HepG2 (cell line): ENCODE results near the gene ZBTB7C. TPM values are rescaled to one million over a fixed set of nuclear protein-coding genes. Genes with fewer than 3 reads are reported as not detected.

Experiments
- DMAP1 ChIP-seq: IDR thresholded peaks from 2 replicates; pipeline ENCODE4 v1.6.1; 2016
- MAX ChIP-seq: IDR thresholded peaks from 2 replicates; pipeline ENCODE4 v1.6.1; 2012; ENCODE audit warnings: inconsistent platforms
- MYC ChIP-seq: sonication (generic); formaldehyde crosslinking; IDR thresholded peaks from 2 replicates; pipeline ENCODE4 v1.9.0; 2021; ENCODE audit warnings: missing genetic modification reagents, borderline replicate concordance
- MYPOP ChIP-seq: sonication (generic); formaldehyde crosslinking; IDR thresholded peaks from 2 replicates; pipeline ENCODE4 v1.8.1; 2023; ENCODE audit warnings: mild to moderate bottlenecking, moderate library complexity, missing genetic modification reagents
- PAXIP1 ChIP-seq: sonication (generic); formaldehyde crosslinking; conservative IDR thresholded peaks from 2 replicates; pipeline ENCODE4 v1.4.0; 2020; ENCODE audit warnings: mild to moderate bottlenecking, missing genetic modification reagents, moderate library complexity
- RXRA ChIP-seq: sonication (generic); formaldehyde crosslinking; IDR thresholded peaks from 2 replicates; pipeline ENCODE4 v1.5.1; 2020; ENCODE audit warnings: missing genetic modification reagents
- SAP130 ChIP-seq: IDR thresholded peaks from 2 replicates; pipeline ENCODE4 v1.6.1; 2016; ENCODE audit warnings: low read depth
- TBX2 ChIP-seq: sonication (generic); formaldehyde crosslinking; IDR thresholded peaks from 2 replicates; pipeline ENCODE4 v1.5.0; 2020; ENCODE audit warnings: missing genetic modification reagents, mild to moderate bottlenecking, borderline replicate concordance
- TBX3 ChIP-seq: fragments of 450-650 bp; IDR thresholded peaks from 2 replicates; pipeline ENCODE4 v1.6.1; 2017; ENCODE audit warnings: antibody characterized with exemption, mild to moderate bottlenecking, inconsistent platforms, borderline replicate concordance
- ZMYM3 ChIP-seq: sonication (generic); formaldehyde crosslinking; IDR thresholded peaks from 2 replicates; pipeline ENCODE4 v1.5.1; 2020; ENCODE audit warnings: mild to moderate bottlenecking, missing genetic modification reagents
- ZNF598 ChIP-seq: sonication (generic); formaldehyde crosslinking; IDR thresholded peaks from 2 replicates; pipeline ENCODE4 v1.5.1; 2020; ENCODE audit warnings: mild to moderate bottlenecking, missing genetic modification reagents, borderline replicate concordance
- ZNF605 ChIP-seq: sonication (generic); formaldehyde crosslinking; IDR thresholded peaks from 2 replicates; pipeline ENCODE4 v1.8.0; 2022; ENCODE audit warnings: mild to moderate bottlenecking, missing genetic modification reagents
- ZNF768 ChIP-seq: sonication (generic); formaldehyde crosslinking; IDR thresholded peaks from 2 replicates; pipeline ENCODE4 v1.4.0; 2020; ENCODE audit warnings: missing genetic modification reagents
- ZNF770 ChIP-seq: sonication (generic); formaldehyde crosslinking; IDR thresholded peaks from 2 replicates; pipeline ENCODE4 v1.5.0; 2020; ENCODE audit warnings: mild to moderate bottlenecking, missing genetic modification reagents
- polyA plus RNA-seq, 8 experiments: library from polyadenylated mRNA; depleted of rRNA in 3 of 8; stranded (reverse) in 7 of 8; unstranded in 1 of 8; fragments of >200 nt; fragmentation: Illumina TruSeq in 4 of 8; extraction: Trizol in 4 of 8; gene quantifications; 2 replicates each; pipeline versions ENCODE4 v1.2.1 to v1.2.3, GENCODE V29; 2011 to 2016; ENCODE audit warnings: low read depth in 4 of 8, missing spikeins in 1 of 8, mixed read lengths in 1 of 8; ENCODE audit not compliant: insufficient read depth in 1 of 8
- total RNA-seq, 5 experiments: library from RNA; depleted of rRNA; stranded (reverse); fragments of >200 nt; fragmentation: Illumina TruSeq; extraction: Trizol; gene quantifications; 2 replicates each; pipeline ENCODE4 v1.2.3, GENCODE V29; 2016; ENCODE audit warnings: low read depth in 1 of 5
- TF ChIP-seq, protein P1 (sequence below), 2 experiments: sonication (generic) in 1 of 2; formaldehyde crosslinking in 1 of 2; IDR thresholded peaks; 2 replicates each; pipeline versions ENCODE4 v1.4.0 to v1.6.1; 2016 to 2020; ENCODE audit warnings: borderline replicate concordance in 1 of 2, low read depth in 1 of 2, mild to moderate bottlenecking in 1 of 2, missing genetic modification reagents in 1 of 2
- TF ChIP-seq, protein P2 (sequence below): sonication (generic); formaldehyde crosslinking; IDR thresholded peaks from 2 replicates; pipeline ENCODE4 v1.4.0; 2020; ENCODE audit warnings: missing genetic modification reagents

Gene ZBTB7C
- total and polyA plus RNA-seq, 2 of the 13 experiments (the other 11 are each of a cell fraction or from before 2014, with no cell fraction given): 0.01 to 0.04 TPM

DNA sequence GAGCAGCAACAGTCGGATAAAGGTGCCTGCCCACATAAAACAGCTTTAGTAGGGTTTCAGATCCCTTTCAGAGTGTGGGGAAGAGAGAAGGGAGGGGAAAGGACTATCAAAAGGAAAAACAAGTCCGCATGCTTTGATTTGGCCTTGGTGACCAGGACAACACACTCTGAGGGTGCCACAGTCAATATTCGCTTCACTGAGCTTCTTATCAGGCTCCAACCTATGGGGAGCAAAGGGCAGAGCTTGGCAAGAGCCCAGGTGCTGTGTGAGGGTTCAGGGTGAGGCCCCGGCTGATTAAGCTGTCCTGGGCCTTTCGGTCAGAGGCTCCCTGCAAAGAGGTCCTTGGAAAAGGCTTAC, 241.3 kb downstream of the ZBTB7C start (continued):
- no peak for TF ChIP-seq ZNF605 (CRISPR knock-in tag)
- TF ChIP-seq ZNF768 (CRISPR knock-in tag): peak; percentile 93
- peak; percentile 42; the same call in 1 of the 2 replicates for TF ChIP-seq SAP130 (CRISPR knock-in tag)
- TF ChIP-seq ZNF598 (CRISPR knock-in tag): no peak
- TF ChIP-seq, protein P1, sequence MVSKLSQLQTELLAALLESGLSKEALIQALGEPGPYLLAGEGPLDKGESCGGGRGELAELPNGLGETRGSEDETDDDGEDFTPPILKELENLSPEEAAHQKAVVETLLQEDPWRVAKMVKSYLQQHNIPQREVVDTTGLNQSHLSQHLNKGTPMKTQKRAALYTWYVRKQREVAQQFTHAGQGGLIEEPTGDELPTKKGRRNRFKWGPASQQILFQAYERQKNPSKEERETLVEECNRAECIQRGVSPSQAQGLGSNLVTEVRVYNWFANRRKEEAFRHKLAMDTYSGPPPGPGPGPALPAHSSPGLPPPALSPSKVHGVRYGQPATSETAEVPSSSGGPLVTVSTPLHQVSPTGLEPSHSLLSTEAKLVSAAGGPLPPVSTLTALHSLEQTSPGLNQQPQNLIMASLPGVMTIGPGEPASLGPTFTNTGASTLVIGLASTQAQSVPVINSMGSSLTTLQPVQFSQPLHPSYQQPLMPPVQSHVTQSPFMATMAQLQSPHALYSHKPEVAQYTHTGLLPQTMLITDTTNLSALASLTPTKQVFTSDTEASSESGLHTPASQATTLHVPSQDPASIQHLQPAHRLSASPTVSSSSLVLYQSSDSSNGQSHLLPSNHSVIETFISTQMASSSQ (IDR thresholded peaks at IDR 0.05; ENCODE audit: low read depth): no peak
- TF ChIP-seq, protein P1 (CRISPR knock-in tag; IDR thresholded peaks at IDR 0.05; ENCODE audit: borderline replicate concordance): no peak
- no peak for TF ChIP-seq TBX3
- TF ChIP-seq RXRA (CRISPR knock-in tag): peak; percentile 22; the same call in 1 of the 2 replicates
- TF ChIP-seq MYC (CRISPR knock-in tag): no peak
- TF ChIP-seq MYPOP (CRISPR knock-in tag): no peak
- TF ChIP-seq ZNF770 (CRISPR knock-in tag): no peak
- TF ChIP-seq PAXIP1: peak; percentile 81
- TF ChIP-seq, protein P2, sequence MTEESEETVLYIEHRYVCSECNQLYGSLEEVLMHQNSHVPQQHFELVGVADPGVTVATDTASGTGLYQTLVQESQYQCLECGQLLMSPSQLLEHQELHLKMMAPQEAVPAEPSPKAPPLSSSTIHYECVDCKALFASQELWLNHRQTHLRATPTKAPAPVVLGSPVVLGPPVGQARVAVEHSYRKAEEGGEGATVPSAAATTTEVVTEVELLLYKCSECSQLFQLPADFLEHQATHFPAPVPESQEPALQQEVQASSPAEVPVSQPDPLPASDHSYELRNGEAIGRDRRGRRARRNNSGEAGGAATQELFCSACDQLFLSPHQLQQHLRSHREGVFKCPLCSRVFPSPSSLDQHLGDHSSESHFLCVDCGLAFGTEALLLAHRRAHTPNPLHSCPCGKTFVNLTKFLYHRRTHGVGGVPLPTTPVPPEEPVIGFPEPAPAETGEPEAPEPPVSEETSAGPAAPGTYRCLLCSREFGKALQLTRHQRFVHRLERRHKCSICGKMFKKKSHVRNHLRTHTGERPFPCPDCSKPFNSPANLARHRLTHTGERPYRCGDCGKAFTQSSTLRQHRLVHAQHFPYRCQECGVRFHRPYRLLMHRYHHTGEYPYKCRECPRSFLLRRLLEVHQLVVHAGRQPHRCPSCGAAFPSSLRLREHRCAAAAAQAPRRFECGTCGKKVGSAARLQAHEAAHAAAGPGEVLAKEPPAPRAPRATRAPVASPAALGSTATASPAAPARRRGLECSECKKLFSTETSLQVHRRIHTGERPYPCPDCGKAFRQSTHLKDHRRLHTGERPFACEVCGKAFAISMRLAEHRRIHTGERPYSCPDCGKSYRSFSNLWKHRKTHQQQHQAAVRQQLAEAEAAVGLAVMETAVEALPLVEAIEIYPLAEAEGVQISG (CRISPR knock-in tag): 0 out of 2 replicates have a peak, but pooled peaks have one; percentile 23
- peak; percentile 21; the same call in 1 of the 2 replicates for TF ChIP-seq MAX
- TF ChIP-seq ZMYM3 (CRISPR knock-in tag): no peak
- no peak for TF ChIP-seq DMAP1 (CRISPR knock-in tag)
- peak; percentile 65; the same call in 1 of the 2 replicates for TF ChIP-seq TBX2 (CRISPR knock-in tag)
